GM23248 (cell line): ENCODE data around the gene SDCCAG8. TPM values are rescaled to one million over a fixed set of nuclear protein-coding genes. Genes with fewer than 3 reads are reported as not detected.

Experiments used
- DNase-seq: peaks from one replicate; pipeline ENCODE4 v3.0.0-alpha.2; 2015
- H2AFZ ChIP-seq: fragments of 200-600 bp; sonication (generic); 2 replicates; pipeline ENCODE4 v1.6.1; 2016; ENCODE audit warnings: antibody characterized with exemption
- H3F3A ChIP-seq: fragments of 200-600 bp; sonication (generic); 2 replicates; pipeline ENCODE4 v1.6.1; 2016; ENCODE audit warnings: mild to moderate bottlenecking, antibody characterized with exemption, mixed run types; ENCODE audit not compliant: insufficient read depth
- H3K27ac ChIP-seq: fragments of 200-600 bp; sonication (generic); 2 replicates; pipeline ENCODE4 v1.5.1; 2016; ENCODE audit warnings: mild to moderate bottlenecking
- H3K27me3 ChIP-seq: fragments of 200-600 bp; sonication (generic); replicated peaks from 2 replicates; pipeline ENCODE4 v1.6.1; 2016; ENCODE audit warnings: mild to moderate bottlenecking; ENCODE audit not compliant: insufficient read depth
- H3K36me3 ChIP-seq: fragments of 200-600 bp; sonication (generic); 2 replicates; pipeline ENCODE4 v1.6.1; 2016; ENCODE audit warnings: low read depth, mild to moderate bottlenecking
- H3K4me1 ChIP-seq: fragments of 200-600 bp; sonication (generic); 2 replicates; pipeline ENCODE4 v1.6.1; 2016; ENCODE audit warnings: mild to moderate bottlenecking; ENCODE audit not compliant: insufficient read depth
- H3K4me2 ChIP-seq: fragments of 200-600 bp; sonication (generic); one replicate; pipeline ENCODE4 v1.6.1; 2016; ENCODE audit warnings: mild to moderate bottlenecking; ENCODE audit not compliant: unreplicated experiment
- H3K4me3 ChIP-seq: fragments of 200-600 bp; sonication (generic); 2 replicates; pipeline ENCODE4 v1.5.1; 2016; ENCODE audit warnings: mild to moderate bottlenecking
- H3K79me2 ChIP-seq: fragments of 200-600 bp; sonication (generic); 2 replicates; pipeline ENCODE4 v1.6.1; 2016; ENCODE audit warnings: mild to moderate bottlenecking; ENCODE audit not compliant: insufficient read depth
- H3K9ac ChIP-seq: fragments of 200-600 bp; sonication (generic); 2 replicates; pipeline ENCODE4 v1.6.1; 2016; ENCODE audit warnings: mild to moderate bottlenecking
- H3K9me2 ChIP-seq: fragments of 200-600 bp; sonication (generic); 2 replicates; pipeline ENCODE4 v1.6.1; 2016; ENCODE audit warnings: mixed run types, mild to moderate bottlenecking, moderate library complexity; ENCODE audit not compliant: insufficient read depth
- H3K9me3 ChIP-seq: fragments of 200-600 bp; sonication (generic); one replicate; pipeline ENCODE4 v1.6.1; 2017; ENCODE audit warnings: low read depth
- H4K20me1 ChIP-seq: fragments of 200-600 bp; sonication (generic); 2 replicates; pipeline ENCODE4 v1.6.0; 2016; ENCODE audit not compliant: insufficient read depth
- EZH2 ChIP-seq: fragments of 200-600 bp; sonication (generic); IDR thresholded peaks from 2 replicates; pipeline ENCODE4 v1.6.1; 2018; ENCODE audit warnings: antibody characterized with exemption, mild to moderate bottlenecking; ENCODE audit not compliant: insufficient read depth, poor library complexity, severe bottlenecking
- EZH2phosphoT487 ChIP-seq: fragments of 200-600 bp; sonication (generic); IDR thresholded peaks from 2 replicates; pipeline ENCODE4 v1.6.1; 2018; ENCODE audit warnings: antibody characterized with exemption, moderate library complexity, mild to moderate bottlenecking, low read depth; ENCODE audit not compliant: insufficient read depth
- WGBS, 2 experiments: methylation state at CpG; one replicate each; pipeline ENCODE4 v1.1.6; 2015 to 2017; ENCODE audit warnings: low lambda C conversion rate in 2 of 2, low coverage in 1 of 2; ENCODE audit errors: missing lambda C conversion rate in 2 of 2; 5-methylcytosine and 5-hydroxymethylcytosine counted together
- in situ Hi-C: fragments of 300-500 bp; cut with MboI; formaldehyde crosslinking; loops from 2 replicates; pipeline ENCODE4 v1.15.0; 2020
- polyA plus RNA-seq: library from polyadenylated mRNA; unstranded; fragments of >200 nt; fragmentation: Nextera tagmentation; extraction: Ambion mirVana; gene quantifications from 2 replicates; pipeline ENCODE4 v1.2.1, GENCODE V29; 2016
- total RNA-seq: library from RNA; depleted of rRNA; stranded (reverse); fragments of >200 nt; shearing (Covaris generic); gene quantifications from 2 replicates; pipeline ENCODE4 v1.2.3, GENCODE V29; 2014

The SDCCAG8 gene
- total and polyA plus RNA-seq, 2 experiments from 2014 or later = 29.4 to 45.3 TPM

DNA sequence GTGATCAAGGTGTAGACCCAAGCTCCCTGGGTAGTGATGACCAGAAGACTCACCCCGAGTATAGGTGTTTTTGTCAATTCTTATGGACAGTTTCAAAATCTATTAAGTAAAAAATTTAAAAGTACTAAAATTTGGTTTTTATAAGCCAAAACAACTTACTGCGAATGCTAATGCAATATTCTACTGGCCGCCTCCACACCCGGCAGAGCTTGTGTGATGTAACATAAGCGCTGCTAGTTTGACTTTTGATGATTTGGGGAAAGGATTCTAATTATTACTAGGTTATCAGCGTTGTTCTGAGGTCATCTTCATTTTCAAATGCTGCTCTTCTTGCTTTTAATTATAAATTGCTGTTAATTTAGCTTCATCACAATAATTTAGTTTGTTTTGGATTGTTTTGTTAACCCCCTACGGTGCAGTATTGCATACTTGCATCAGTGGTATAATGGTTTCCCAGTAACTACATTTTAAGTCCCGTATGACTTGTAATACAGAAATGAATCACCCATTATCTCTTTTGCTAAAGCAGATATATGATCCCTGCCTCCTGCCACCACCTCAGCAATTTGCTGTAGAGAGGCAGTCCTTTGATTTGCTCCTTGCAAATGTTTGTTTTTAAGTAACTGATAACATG is 178.0 kb downstream of the SDCCAG8 start:
- Histone ChIP-seq H3K9me2 (no peaks in the 10 kb centered on the region), H3K27ac (no peak overlapping the region), H3K4me3 (no peak overlapping the region), H3K9ac (no peak overlapping the region), H2AFZ (no peak overlapping the region), H3K27me3 (no peaks in the 10 kb centered on the region), H3K79me2 (no peaks in the 10 kb centered on the region), H4K20me1 (no peaks in the 10 kb centered on the region), H3K4me2 (no peak overlapping the region), H3K9me3 (no peaks in the 10 kb centered on the region), H3F3A (no peaks in the 10 kb centered on the region), H3K36me3 (no peaks in the 10 kb centered on the region), H3K4me1 (no peaks in the 10 kb centered on the region)
- WGBS, 2 experiments = 94 to 96% methylated on average over 8 of the region's 8 CpGs
- no peak for TF ChIP-seq EZH2
- TF ChIP-seq EZH2phosphoT487 = no peak
- in situ Hi-C loops = no loop called here
- no peak for DNase-seq

- in situ Hi-C loops = no loop called here
- WGBS, 2 experiments = 64 to 74% methylated on average over 2 of the region's 2 CpGs
- no peak for DNase-seq
Observed at GRCh38 chr1:243434594-243434993, 178.8 kb downstream of the SDCCAG8 start.

DNA sequence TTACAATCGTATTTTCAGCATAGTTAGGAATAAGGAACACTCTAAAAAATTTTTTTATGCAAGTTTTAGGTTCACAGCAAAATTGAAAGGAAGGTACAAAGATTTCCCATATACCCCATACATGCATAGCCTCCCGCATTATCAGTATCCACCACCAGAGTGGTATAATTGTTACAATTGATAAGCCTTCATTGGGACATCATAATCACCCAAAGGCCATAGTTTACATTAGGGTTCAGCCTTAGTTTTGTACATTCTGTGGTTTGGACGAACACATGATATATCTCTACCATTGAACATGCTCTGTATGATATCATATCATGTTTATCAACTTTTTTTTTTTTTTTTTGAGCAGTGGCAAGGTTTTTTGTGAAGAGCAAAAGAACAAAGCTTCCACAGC is 180.0 kb downstream of the SDCCAG8 start:
- no peak overlapping the region for H3K27ac ChIP-seq
- no peaks in the 10 kb centered on the region for H3K4me1 ChIP-seq
- H3K9ac ChIP-seq = no peak overlapping the region
- no peak for TF ChIP-seq EZH2
- TF ChIP-seq EZH2phosphoT487 = no peak
- H4K20me1 ChIP-seq = no peaks in the 10 kb centered on the region
- H3K9me2 ChIP-seq = no peaks in the 10 kb centered on the region
- in situ Hi-C loops = no loop called here
- no peaks in the 10 kb centered on the region for H3K79me2 ChIP-seq
- no peak overlapping the region for H3K4me2 ChIP-seq
- H3F3A ChIP-seq = no peaks in the 10 kb centered on the region
- no peaks in the 10 kb centered on the region for H3K9me3 ChIP-seq
- WGBS, 2 experiments = 96 to 98% methylated on average over 3 of the region's 3 CpGs
- no peak for DNase-seq
- no peaks in the 10 kb centered on the region for H3K27me3 ChIP-seq
- no peaks in the 10 kb centered on the region for H3K36me3 ChIP-seq
- H3K4me3 ChIP-seq = no peak overlapping the region
- no peak overlapping the region for H2AFZ ChIP-seq

More at GRCh38 chr1:243434594-243434993, 178.8 kb downstream of the SDCCAG8 start:
- Histone ChIP-seq H3K9me3 (no peaks in the 10 kb centered on the region), H3F3A (no peaks in the 10 kb centered on the region), H3K9ac (no peak overlapping the region), H3K4me2 (no peak overlapping the region), H3K9me2 (no peaks in the 10 kb centered on the region), H3K4me3 (no peak overlapping the region), H3K4me1 (no peaks in the 10 kb centered on the region), H3K36me3 (no peaks in the 10 kb centered on the region), H4K20me1 (no peaks in the 10 kb centered on the region), H3K27ac (no peak overlapping the region), H3K27me3 (no peaks in the 10 kb centered on the region), H2AFZ (no peak overlapping the region), H3K79me2 (no peaks in the 10 kb centered on the region)
- TF ChIP-seq EZH2phosphoT487 = no peak

GRCh38 chr1:243438146-243438545 is 182.3 kb downstream of the SDCCAG8 start:
- Histone ChIP-seq H3F3A (no peaks in the 10 kb centered on the region), H3K27ac (no peak overlapping the region), H3K79me2 (no peaks in the 10 kb centered on the region), H2AFZ (no peak overlapping the region), H3K4me1 (no peaks in the 10 kb centered on the region), H3K27me3 (no peaks in the 10 kb centered on the region), H3K9ac (no peak overlapping the region), H3K4me2 (no peak overlapping the region), H3K9me3 (no peaks in the 10 kb centered on the region), H3K36me3 (no peaks in the 10 kb centered on the region), H4K20me1 (no peaks in the 10 kb centered on the region), H3K9me2 (no peaks in the 10 kb centered on the region), H3K4me3 (no peak overlapping the region)
- no peak for DNase-seq
- WGBS, 2 experiments = 95 to 100% methylated on average over 3 of the region's 3 CpGs
- TF ChIP-seq EZH2phosphoT487 (no peak), EZH2 (no peak)
- in situ Hi-C loops = no loop called here

DNA sequence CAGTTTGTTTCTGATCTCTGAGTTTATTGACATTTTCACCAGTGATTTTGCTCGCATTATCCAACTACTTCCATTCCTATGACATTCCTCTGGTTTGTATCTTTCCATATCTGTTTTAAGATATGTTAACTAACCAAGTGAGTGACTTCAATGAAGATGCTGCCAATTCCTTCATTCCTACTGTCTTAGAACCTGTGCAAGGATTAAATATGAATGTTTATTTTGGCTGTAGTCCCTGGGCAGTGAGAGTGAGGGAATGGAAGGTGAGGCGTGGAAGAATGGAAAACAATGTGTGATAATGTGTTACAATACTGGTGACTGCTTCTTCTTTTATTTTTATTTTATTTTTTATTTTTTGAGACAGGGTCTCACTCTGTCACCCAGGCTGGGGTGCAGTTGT is 183.0 kb downstream of the SDCCAG8 start:
- H3K9me2 ChIP-seq = no peaks in the 10 kb centered on the region
- H3K4me3 ChIP-seq = no peak overlapping the region
- DNase-seq = no peak
- in situ Hi-C loops = no loop called here
- no peak overlapping the region for H3K27ac ChIP-seq
- H3K4me2 ChIP-seq = no peak overlapping the region
- no peak for TF ChIP-seq EZH2phosphoT487
- TF ChIP-seq EZH2 = no peak
- no peaks in the 10 kb centered on the region for H3K27me3 ChIP-seq
- no peaks in the 10 kb centered on the region for H3K36me3 ChIP-seq
- H3K9me3 ChIP-seq = no peaks in the 10 kb centered on the region
- H3K4me1 ChIP-seq = no peaks in the 10 kb centered on the region
- no peak overlapping the region for H2AFZ ChIP-seq
- H3K9ac ChIP-seq = no peak overlapping the region
- no peaks in the 10 kb centered on the region for H3K79me2 ChIP-seq
- 94 to 97% methylated on average over 2 of the region's 2 CpGs for WGBS, 2 experiments
- no peaks in the 10 kb centered on the region for H4K20me1 ChIP-seq
- no peaks in the 10 kb centered on the region for H3F3A ChIP-seq
